NCI-H774 (cell line): ENCODE results near the gene LGMN.
A peak's percentile ranks its signal among the peaks of the same experiment; 100 is the strongest.
"Not testable (repeated sequence)": the region's sequence is repeated elsewhere in the genome, so short reads cannot be mapped to it uniquely, and the experiment has no call there.

Experiments
- DNase-seq: peaks from one replicate; lab custom pipeline; 2025; lab: John Stamatoyannopoulos, UW

Gene LGMN

GRCh38 chr14:92694807-92695206 lies 53.6 kb downstream of the LGMN start:
- no peak for DNase-seq

- DNase-seq, result no peak
These were observed 54.2 kb downstream of the LGMN start for GRCh38 chr14:92693998-92694795.

- peak; percentile 93 for DNase-seq
These were observed 55.6 kb downstream of the LGMN start for GRCh38 chr14:92692822-92693226.

- peak; percentile 48 for DNase-seq
These were observed 58.0 kb downstream of the LGMN start for GRCh38 chr14:92690171-92691011.

GRCh38 chr14:92688434-92689375 lies 59.7 kb downstream of the LGMN start:
- DNase-seq, result no peak

GRCh38 chr14:92687681-92688433 lies 60.6 kb downstream of the LGMN start:
- DNase-seq, result peak; percentile 76

- peak; percentile 68 for DNase-seq
These were observed 61.5 kb downstream of the LGMN start for GRCh38 chr14:92686900-92687427.

- DNase-seq, result no peak
These were observed 62.0 kb downstream of the LGMN start for GRCh38 chr14:92686411-92686899.

- DNase-seq, result no peak
These were observed 62.6 kb downstream of the LGMN start for GRCh38 chr14:92685784-92686355.

GRCh38 chr14:92684801-92685560 lies 63.4 kb downstream of the LGMN start:
- no peak for DNase-seq

- DNase-seq, result no peak
These were observed 65.4 kb downstream of the LGMN start for GRCh38 chr14:92683041-92683440.

GRCh38 chr14:92680781-92681650 lies 67.4 kb downstream of the LGMN start:
- DNase-seq, result no peak

- DNase-seq, result not testable (repeated sequence)
These were observed 68.1 kb downstream of the LGMN start for GRCh38 chr14:92680330-92680729.

GRCh38 chr14:92679246-92679645 lies 69.2 kb downstream of the LGMN start:
- DNase-seq, result no peak

GRCh38 chr14:92678766-92679165 lies 69.7 kb downstream of the LGMN start:
- DNase-seq, result no peak

GRCh38 chr14:92677955-92678354 lies 70.5 kb downstream of the LGMN start:
- DNase-seq, result no peak

- no peak for DNase-seq
These were observed 71.2 kb downstream of the LGMN start for GRCh38 chr14:92677087-92677668.

- no peak for DNase-seq
These were observed 71.9 kb downstream of the LGMN start for GRCh38 chr14:92676403-92677086.
